ENCODE measurements around the gene PARD6G. TPM values are rescaled to one million over a fixed set of nuclear protein-coding genes. Genes with fewer than 3 reads are reported as not detected.

The PARD6G gene
- total RNA-seq, 4 donors from 2014 or later: 24.3 to 37.8 (median 33.1) TPM

GRCh38 chr18:80191907-80192652 is 55.2 kb downstream of the PARD6G start:
- WGBS, 2 donors: 81 to 84% methylated on average over 15 to 16 of the region's 19 CpGs
- Histone ChIP-seq H3K27ac (no peak overlapping the region), H3K27me3 (no peaks in the 10 kb centered on the region), H3K4me3 (no peak overlapping the region), H3K36me3 (peaks cover 0 to 47% (median 0%) of the 10 kb centered on the region in 3 donors), H3K9me3 (no peaks in the 10 kb centered on the region), H3K4me1 (peaks cover 0 to 32% (median 0%) of the 10 kb centered on the region in 3 donors)
- intact Hi-C loops (cut with DNase I): no loop called here
- TF ChIP-seq POLR2A (IDR thresholded peaks at IDR 0.05) (no peak), CTCF (IDR thresholded peaks at IDR 0.05) (no peak)
- no peak for DNase-seq

DNA sequence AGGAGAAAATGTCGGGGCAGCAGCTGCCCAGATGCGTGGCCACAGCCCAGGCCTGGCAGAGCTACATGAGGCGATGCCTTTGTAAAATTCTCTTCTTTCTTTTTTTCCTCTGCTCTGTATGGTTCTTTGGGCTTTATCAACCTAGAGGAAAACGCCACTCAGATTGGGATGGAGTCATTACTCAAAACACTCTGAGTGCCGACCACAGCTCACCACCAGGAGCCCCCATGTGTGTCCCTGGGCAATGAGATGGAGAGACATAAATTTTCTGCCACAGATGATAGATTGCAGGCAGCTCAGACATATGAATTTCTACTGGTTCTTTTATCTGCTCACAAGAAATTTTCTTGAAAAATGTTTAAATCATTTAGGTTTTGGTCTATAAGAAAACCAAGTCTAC is 56.0 kb downstream of the PARD6G start:
- Histone ChIP-seq H3K27ac (no peak overlapping the region), H3K36me3 (peaks cover 0 to 47% (median 0%) of the 10 kb centered on the region in 3 donors), H3K9me3 (no peaks in the 10 kb centered on the region), H3K4me1 (peaks cover 0 to 24% (median 0%) of the 10 kb centered on the region in 3 donors), H3K4me3 (no peak overlapping the region), H3K27me3 (no peaks in the 10 kb centered on the region)
- TF ChIP-seq POLR2A (IDR thresholded peaks at IDR 0.05): no peak
- no peak for TF ChIP-seq CTCF (IDR thresholded peaks at IDR 0.05)
- no peak for DNase-seq
- 82 to 89% methylated on average over 4 to 5 of the region's 5 CpGs for WGBS, 2 donors
- intact Hi-C loops (cut with DNase I): no loop called here

DNA sequence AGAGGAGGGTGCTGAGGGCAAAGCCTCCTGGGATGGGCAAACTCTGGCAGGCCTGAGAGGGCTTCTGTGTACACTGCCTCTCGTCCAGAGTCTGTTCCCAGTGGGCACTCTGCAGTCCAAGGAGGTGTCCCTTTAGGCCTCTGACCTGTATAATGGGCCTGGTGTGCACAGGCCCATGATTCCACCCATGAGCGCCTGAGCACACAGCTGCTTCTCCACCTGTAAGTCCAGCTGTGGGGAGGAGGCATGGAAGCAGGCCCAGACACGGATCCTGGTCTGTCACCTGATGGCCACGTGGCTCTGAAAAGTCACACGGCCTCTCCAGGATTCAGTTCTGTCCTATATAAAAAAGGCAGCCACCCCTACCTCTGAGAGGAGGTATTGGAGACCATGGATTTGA is 57.0 kb downstream of the PARD6G start:
- Histone ChIP-seq H3K4me3 (no peak overlapping the region), H3K4me1 (peaks cover 0 to 20% (median 0%) of the 10 kb centered on the region in 3 donors), H3K27ac (no peak overlapping the region), H3K36me3 (peaks cover 0 to 47% (median 0%) of the 10 kb centered on the region in 3 donors), H3K9me3 (no peaks in the 10 kb centered on the region), H3K27me3 (no peaks in the 10 kb centered on the region)
- DNase-seq: no peak
- no peak for TF ChIP-seq POLR2A (IDR thresholded peaks at IDR 0.05)
- TF ChIP-seq CTCF (IDR thresholded peaks at IDR 0.05): no peak
- 61 to 78% methylated on average over 1 to 4 of the region's 5 CpGs for WGBS, 2 donors
- intact Hi-C loops (cut with DNase I): no loop called here

DNA sequence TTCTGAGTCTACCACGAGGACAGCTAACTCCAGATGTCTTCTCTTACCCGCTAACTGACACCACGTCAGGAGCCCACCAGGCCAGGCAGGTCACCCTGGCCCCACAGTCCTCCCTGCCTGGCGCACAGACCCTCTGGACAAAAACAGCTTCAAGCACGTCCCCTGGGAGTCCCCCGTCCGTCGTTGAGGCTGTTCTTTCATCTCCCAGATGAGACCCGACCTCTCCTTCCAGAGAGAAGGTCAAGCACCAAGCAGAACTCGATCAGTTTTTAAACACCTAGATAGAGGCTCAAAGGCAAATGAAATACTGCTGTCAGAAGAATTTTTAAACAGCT is 57.8 kb downstream of the PARD6G start:
- H3K4me3 ChIP-seq: no peak overlapping the region
- TF ChIP-seq CTCF (IDR thresholded peaks at IDR 0.05) (no peak), POLR2A (IDR thresholded peaks at IDR 0.05) (no peak)
- H3K36me3 ChIP-seq: peaks cover 0 to 40% (median 0%) of the 10 kb centered on the region in 3 donors
- no peaks in the 10 kb centered on the region for H3K27me3 ChIP-seq
- no peaks in the 10 kb centered on the region for H3K9me3 ChIP-seq
- DNase-seq: no peak
- peaks cover 0 to 20% (median 0%) of the 10 kb centered on the region in 3 donors for H3K4me1 ChIP-seq
- intact Hi-C loops (cut with DNase I): no loop called here
- H3K27ac ChIP-seq: no peak overlapping the region
- 75 to 89% methylated on average over 2 to 9 of the region's 10 CpGs for WGBS, 2 donors

- intact Hi-C loops (cut with DNase I): no loop called here
- peaks cover 0 to 20% (median 0%) of the 10 kb centered on the region in 3 donors for H3K4me1 ChIP-seq
- WGBS, 2 donors: 81 to 84% methylated on average over 8 to 20 of the region's 20 CpGs
- H3K36me3 ChIP-seq: peaks cover 0 to 41% (median 0%) of the 10 kb centered on the region in 3 donors
- TF ChIP-seq POLR2A (IDR thresholded peaks at IDR 0.05) (no peak), CTCF (IDR thresholded peaks at IDR 0.05) (no peak)
- H3K27ac ChIP-seq: peak overlapping the region in 2 of 4 donors; percentile 54 to 55
- no peaks in the 10 kb centered on the region for H3K27me3 ChIP-seq
- no peak overlapping the region for H3K4me3 ChIP-seq
- DNase-seq: no peak
- H3K9me3 ChIP-seq: no peaks in the 10 kb centered on the region
Observed at GRCh38 chr18:80188643-80189530, 58.4 kb downstream of the PARD6G start.
